Stimulated activated CD8-positive, alpha-beta memory T cell treated with anti-CD3 and anti-CD28 coated beads, Interleukin-12 subunit alpha, Interleukin-12 subunit beta, amount 100 ng/mL, for 4 hours (primary cell): ENCODE data around the gene LRRN2.
"Not testable (repeated sequence)": the region's sequence is repeated elsewhere in the genome, so short reads cannot be mapped to it uniquely, and the experiment has no call there.

Source experiments
- DNase-seq: peaks from one replicate; pipeline ENCODE4 v3.0.0-alpha.2; 2020; ENCODE audit warnings: low read depth

LRRN2 gene

DNA sequence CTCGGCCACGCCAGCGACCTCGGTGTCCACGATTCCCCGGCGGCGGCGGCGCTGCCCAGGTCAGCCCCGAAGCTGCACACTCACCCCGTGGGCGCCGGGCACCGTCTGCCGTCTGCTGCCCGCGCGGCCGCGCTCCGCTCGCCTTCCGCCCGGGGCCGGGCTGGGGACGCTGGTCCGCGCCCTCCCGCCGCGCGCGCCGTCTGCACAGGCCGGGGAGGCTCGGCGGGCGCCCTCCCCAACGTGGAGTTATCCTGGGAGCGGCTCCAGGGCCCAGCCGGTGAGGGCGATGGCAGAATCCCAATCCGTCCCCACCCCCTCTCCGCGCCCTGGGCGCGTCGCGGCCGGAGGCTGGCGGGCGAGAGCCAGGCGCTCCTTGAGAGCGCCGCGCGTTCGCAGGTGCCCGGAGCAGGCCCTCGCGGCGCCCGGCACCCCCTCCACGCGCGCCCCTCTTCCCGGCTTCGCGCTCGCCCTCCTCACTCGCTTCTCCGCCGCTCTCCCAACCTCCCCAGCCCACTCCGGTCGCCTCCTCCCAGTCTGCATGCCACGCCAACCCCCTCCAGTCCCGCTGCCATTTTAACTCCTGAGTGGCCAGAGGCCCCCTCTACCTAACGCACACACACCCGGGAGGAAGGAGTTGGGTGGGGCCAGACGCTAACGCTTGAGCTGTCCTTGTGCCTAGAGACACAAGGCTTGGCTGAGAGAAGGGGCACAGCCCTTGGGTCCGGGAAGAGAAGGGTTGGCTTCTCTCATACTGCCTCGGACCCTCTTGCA is at the start of gene LRRN2:
LRRN2 (minus strand) TSS at position 503 of the 771 bp plus-strand sequence. CDS start 65,746 bp downstream, outside the sequence.
- DNase-seq: no peak

DNA sequence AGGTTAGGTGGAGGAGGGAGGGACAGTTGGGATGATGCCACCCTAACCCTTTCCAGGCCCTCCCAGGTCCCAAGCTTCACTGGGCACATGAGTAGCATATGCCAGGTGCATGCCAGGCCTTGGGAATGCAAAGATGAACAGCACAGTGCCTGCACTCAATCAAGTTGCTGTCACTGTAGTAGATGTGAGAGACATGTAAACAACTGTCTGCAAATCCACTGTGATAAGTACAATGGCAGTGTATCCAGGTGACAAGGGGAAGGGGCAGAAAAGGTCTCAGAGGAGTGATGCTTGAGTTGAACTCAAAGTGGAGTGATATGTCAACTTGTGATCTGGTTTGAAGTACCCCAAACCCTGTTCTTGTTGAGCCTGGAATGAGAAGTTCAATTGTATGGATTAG is 49.5 kb upstream of the LRRN2 start:
- DNase-seq: no peak

DNA sequence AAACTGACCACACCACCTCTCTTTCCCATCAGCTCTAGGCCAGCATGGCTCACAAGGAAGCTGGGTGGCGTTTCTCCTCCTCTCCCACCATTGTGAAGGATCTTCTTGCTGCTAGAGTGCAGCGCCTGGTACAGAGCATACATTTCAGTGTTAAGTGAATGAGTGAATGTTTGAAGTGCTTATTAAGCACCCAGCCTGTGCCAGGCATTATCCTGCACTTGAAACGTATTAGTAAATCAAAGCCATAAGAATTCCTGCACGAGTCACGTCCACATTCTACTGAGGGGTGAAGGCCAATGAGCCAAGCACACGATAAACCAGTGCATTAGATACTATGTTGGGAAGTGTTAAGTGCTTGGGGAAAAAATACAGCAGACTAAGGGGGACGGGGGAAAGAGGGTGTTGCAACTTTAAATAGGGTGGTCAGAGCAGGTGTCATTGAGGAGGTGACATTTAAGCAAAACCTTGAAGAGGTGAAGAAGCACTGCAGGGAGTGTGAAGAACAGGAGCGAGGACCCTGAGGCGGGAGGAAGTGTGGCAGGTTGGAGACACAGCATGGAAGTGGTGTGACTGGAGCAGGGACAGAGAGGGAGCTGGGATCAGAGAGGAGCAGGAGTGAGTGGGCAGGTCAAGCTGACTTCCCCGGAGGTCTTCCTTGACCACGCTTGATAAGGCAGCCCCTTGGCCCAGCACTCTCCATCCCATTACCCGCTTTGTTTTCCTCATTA is 48.5 kb upstream of the LRRN2 start:
- DNase-seq: no peak

DNA sequence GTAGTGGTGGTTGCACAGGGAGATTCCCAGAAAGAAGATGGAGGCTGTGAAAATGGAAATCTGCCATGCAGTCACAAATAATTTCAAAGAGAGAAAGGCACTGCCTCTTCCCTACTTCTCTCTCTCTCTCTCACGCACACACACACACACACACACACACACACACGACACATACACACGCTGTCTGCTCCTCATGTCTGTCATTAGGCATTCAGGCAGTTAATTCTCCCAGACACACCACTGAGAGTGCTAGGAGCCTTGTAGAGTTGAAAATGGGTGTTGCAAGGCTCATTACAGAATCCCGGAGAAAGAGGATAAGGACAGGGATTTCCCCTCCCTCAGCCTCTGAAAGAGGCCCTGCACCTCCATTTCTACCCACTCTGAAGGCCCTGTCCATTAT is 47.8 kb upstream of the LRRN2 start:
- DNase-seq: no peak

DNA sequence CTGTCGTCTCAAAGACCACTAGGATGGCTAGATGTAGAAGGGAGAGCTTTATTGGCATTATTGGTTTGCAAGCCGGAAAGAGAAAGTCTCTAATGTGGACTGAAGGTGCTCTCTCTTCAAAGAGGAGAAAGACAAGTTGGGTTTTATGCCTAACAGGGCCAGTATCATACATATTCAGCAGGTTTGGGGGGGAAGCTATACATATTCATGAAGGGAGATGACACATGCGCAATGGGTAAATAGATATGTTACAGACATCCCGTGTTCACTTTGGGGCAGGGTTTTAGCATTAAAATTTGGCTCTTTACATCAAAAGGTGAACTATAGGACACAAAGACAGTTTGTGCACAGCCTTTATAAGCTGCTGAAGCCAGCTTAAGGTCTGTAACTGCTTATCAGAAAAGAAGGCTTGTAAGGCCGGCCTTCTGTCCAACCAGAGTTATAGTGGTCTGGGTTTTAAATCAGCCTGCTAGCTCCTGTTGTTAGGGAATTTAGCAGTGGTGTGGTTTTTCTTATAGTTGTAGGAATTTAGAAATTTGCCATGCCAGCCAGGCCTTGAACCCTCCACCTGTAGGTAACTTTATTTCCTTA is 46.5 kb upstream of the LRRN2 start:
- no peak for DNase-seq

DNA sequence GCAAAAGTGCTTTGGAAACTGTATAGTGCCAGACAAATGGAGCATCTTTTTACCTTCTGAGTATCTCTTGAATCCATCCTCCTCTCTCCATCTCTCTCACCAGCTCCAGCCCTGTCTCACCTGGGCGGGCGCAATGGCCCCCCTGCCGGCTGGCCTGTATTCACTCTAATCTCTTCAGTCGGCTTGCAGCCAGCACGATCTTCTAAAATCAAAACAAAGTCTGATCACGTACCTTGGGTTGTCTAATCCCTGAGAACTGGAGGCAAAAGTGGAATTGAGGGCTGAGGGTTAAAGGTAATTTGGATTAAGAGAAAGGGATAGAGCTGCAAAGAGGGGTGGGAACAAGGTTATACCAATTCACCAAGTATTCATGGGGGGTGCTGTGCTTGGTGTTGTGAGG is 46.0 kb upstream of the LRRN2 start:
- no peak for DNase-seq

DNA sequence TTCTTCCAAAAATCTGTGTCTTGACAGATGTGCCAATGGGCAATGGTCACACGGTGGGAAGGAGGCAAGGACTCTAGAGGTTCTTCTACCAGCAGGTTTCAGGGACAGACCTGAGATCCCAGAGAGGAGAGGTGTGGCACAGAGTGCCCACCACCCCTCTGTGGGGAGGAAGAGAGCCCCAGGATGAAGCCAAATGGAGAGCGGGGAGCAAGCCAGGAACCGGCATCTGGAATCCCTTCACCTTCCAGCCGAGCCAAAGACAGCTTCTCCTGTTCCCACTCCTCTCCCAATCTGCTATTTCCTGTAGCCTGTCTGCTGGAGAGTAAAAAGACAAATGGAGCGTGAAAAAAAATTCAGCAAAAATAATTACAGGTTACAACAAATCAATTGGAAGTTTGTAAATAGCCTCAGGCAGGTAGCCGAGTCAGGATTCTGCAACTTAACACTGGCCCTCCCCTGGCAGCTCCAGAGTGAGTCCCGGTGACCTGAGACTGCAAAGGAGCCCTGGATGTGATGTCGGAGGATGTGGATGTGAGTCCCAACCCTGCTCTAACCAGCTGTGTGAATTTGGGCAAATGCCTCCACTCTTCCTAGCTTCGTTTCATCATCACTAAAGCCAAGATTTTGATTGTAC is 45.4 kb upstream of the LRRN2 start:
- no peak for DNase-seq

DNA sequence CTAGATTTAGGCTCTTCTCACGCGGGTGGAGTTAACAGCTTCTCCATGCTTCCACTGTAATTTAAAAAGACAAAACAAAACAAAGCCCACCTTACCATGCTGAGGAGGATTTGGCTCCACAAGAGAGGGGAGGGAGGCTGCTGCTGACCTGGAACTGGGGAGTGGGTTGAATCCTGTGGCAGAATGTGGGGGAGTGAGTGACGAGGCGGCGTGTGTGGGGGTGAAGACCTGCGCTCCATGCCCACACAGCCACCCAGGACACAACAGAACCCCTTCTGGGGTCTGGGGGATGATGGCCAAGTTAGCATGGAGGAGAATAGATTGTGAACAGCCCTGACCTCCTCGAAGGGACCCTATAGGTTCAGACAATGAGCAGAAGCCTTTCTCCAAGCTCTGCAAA is 44.0 kb upstream of the LRRN2 start:
- DNase-seq: no peak

DNA sequence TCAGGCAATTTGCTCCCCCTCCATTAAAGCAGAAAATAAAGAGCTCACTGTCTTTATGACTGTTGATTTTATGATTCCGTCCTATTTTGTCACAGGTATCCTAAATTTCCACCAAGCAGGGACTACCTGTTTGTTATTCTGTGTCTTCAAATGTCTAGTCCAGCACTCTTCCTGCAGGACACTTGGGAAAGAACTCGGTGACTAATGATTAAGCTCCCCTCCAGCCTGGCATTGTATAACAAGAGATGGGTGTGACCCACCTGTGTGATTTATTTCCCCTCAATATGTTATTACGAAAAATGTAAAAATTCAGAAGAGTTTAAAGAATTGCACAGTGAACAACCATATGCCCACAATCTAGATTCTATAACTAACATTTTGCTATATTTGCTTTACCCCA is 42.9 kb upstream of the LRRN2 start:
- no peak for DNase-seq

DNA sequence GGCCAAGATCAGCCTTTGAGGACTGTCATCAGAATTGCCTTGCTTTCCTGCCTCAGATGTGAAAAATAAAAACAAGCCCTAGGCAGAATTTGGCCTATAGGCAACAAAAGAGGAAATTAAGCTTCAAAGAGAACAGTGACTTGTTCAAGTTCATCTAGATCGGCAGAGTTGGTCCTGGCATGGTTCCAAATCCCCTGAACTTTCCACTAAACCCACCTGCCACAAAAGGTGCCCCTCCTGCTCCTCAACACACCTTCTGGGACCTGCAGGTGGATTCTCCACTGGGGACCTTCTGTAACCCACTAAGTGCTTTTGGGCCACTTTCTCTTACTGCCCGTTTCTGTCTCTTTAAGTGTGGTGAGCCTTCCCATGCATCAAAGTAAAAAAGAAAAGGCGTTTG is 42.5 kb upstream of the LRRN2 start:
- no peak for DNase-seq

DNA sequence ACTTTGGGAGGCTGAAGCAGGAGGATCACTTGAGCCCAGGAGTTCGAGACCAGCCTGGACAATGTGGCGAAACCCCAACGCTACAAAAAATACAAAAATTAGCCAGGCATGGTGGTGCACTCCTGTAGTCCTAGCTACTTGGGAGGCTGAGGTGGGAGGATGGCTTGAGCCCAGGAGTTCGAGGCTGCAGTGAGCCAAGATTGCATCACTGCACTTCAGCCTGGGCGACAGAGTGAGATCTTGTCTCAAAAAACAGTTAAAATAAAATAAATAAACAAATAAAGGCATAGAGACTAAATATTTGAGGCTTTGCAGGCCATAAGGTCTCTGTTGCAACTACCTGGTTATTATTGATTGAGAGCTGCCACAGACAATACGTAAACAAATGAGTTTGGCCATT is 41.9 kb upstream of the LRRN2 start:
- DNase-seq: not testable (repeated sequence)

DNA sequence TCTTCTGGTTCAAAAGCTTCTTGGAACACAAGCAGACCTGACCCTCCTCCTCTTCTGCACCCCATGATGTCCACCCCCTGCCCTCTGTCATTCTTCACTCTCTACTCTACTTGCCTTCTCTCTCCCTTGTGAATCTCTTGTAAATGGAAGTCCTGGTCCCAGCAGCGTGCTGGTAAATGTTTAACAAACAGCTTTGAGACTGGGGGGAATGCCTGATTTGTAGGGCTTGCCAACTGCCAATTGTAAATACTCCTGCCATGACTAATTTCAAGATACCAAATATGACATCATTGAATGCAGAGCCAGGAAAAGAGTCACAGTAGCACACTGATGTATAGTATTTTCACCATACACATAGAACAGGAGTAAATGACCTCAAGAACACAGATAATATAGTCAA is 40.9 kb upstream of the LRRN2 start:
- no peak for DNase-seq

DNA sequence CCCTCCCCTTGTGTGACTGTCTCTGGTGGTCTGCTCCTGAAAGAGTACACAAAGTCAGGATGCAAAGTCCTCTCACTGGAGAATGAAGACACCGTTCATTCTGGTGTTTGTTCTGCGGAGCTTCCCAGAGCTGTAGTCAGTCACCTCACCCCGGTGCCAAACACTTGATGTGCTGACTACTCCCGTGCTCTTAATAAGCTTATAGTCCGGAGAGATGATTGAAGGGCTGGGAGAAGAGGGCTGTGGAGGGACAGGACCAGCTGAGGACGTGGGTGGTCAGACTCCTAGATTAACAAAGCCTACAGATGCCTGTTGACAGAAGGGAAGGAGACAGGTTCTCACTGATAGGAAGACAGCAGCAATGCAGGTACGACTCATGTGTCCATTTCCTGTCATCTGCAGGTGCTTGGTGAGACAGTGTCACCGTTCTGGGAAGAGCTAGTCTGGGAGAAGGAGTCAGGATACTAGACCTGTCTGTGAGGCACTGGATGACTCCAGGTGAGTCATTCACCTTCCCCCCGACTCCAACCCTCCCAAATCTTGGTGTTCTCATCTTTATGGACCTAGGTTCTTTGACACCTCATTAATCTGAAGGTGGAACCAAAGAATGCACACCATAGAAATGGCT is 40.4 kb upstream of the LRRN2 start:
- no peak for DNase-seq

DNA sequence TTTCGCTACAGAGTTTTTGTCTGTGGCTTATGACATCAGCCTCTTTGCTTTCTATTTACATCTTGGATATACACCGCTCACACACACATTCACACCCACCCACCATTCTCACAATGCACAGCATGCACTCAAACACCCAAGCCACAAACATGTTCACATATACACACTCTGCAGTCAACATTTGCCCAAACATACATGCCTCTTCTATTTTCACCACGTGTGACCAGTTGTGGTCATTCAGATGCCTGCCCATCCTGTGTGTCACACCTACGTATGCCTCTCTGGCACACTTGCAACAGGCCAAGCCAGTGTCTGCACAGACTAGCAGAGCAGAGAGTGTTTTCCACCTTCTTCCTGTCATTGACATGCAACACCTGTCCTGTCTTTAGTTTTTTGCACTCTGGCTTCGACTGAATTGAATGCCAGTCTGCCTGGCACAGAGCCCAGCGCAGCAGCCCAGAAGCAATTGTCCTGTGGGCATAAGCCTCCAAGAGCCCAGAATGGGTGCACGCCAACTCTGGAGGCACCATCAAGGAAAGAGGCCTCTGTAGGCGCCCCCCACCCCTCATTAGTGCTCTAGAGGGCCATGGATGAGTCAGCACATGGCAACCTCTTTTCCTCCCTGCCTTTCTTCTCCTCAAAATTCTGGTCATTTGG is 37.7 kb upstream of the LRRN2 start:
- DNase-seq: no peak

DNA sequence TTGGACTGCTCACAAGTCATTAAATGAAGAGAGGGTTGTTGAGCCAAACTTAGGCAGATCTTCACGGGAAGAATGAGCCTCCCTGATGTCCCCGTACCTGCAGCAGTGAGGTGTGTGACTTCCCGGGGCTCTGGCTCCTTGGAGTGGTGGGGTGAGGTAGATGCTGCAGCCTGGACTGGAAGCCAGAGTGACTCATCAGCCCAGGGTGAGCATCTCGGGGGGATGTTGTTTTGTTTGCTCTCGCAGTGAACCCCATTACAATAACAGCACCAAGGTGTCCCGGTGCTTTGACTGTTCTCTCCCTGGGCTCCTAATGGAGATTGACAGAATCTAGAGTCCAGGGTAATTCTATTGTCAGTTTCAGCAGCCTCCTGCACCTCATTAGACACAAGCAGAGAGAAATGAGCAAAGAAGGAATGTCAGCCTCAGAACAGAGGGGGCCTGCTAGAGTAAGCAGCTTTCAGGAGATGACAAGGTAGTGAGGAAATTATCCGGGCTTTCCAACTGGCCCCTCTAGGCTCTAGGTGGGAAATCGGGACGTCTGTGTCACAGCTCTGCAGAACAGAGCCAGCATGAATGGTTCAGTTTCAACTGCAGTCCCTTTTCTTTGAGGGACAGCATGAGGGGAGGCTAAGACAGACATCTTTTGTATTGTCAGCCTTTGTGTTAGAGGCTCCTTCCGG is 36.0 kb upstream of the LRRN2 start:
- no peak for DNase-seq

DNA sequence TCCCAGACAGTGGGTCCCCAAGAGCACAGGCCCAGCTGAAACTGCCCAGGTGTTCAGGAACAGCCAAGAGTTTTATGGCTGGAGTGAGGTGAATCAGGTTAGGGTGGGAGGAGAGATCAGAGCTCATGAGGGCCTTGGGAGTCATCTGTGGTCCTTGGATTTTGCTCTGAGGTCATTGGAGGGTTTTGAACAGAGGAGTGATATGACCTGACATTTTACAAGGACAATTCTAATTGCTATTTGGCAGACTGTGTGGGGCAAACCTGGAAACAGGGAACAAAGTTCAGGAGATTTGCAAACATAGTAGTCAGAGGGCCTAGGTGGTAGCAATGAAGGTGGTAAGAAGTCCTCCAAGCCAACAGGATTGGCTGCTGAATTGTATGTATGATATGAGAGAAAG is 31.1 kb upstream of the LRRN2 start:
- DNase-seq: no peak

DNA sequence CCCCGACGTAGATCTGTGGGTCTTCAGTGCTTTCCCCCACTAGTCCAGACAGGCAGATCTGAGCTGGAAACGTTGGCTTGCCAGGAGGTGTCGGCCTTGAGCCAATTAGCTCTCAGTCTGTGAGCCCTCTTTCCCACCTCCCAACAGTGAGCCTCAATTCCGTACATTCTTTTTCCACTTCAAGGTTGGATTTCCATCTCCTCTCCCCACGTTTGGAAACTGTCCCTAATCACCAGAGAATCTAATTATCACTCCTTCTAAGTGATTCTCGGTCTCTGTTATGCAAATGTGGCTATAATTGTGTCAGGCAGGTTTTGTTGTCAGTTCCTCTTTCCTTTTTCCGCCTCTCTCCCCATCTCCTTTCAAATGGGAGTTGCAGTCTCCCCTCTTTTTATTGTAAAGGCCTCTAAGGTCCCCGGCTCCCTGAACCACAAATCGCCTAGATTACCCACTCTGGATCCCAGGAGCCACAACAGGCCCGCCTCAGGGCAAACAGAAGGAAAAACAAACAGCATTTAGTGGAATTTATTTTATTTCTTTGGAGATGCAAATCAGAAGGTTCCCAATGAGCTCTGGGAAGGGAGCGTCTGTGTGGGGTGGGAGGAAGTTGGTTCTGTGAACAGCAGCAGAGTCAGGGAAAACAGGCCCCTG is 29.4 kb upstream of the LRRN2 start:
- DNase-seq: no peak

DNA sequence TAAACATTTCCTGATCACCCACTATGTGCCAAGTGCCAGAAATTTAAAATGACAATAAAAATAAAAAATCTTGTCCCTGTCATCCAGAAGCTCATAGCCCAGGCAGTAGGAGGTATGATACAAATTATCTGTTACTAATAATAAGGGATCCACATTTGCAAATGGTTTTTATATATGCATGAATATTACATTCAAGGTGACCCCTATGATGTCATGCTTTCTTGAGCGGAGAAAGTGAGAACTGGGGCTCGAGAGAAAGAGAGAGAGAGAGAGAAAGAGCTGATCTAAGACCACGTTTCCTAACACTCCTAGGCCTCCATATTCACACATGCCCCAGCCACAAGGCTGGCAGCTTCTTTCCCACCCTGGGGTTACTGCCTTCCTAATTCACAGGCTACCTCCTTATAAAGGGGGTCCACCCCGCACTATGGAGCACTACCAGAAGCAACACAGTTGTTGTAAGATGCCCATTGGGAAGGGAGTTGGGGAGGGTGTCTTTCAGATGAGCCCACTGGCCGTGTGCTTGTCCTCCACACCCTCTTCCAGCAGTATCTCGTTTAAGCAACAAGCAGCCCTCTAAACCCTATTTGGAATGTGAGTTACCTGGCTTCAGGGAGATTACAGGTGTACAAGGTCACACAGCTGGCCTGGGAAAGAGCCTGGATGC is 28.8 kb upstream of the LRRN2 start:
- DNase-seq: no peak

DNA sequence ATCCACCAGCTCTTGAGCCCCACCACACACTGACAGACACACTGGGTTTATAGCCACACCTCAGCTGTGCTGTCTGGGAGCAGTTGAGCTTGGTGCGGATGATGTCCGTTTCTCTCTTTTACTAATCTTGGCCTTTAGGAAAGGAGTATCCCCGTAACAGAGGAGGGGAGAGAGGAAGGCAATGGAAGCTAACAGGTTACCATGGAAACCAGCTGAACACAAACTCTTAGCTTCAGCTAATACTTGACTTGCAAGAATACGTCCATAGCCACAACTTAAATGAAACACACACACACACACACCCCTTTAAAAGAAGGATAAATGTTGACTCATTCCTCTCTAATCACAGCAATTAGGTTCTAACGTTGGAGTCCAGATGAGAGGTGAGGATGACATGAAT is 28.0 kb upstream of the LRRN2 start:
- no peak for DNase-seq
